ENCODE measurements around the gene MICAL2. TPM values are rescaled to one million over a fixed set of nuclear protein-coding genes. Genes with fewer than 3 reads are reported as not detected.

MICAL2 gene
- total and polyA plus RNA-seq, 2 of the 8 experiments (the other 6 are each of a cell fraction or from before 2014, with no cell fraction given), result 1.3 to 4.1 TPM

- no peak overlapping the region for H3K18ac ChIP-seq (ENCODE audit: extremely low read depth, low read length)
- no peak overlapping the region for H3K9ac ChIP-seq (replicated peaks in 1 of 4; ENCODE audit: extremely low read depth in 1 of 4, low read depth in 3 of 4, low read length in 3 of 4)
- H2BK20ac ChIP-seq (ENCODE audit: low read length), result no peak overlapping the region
- H3K27ac ChIP-seq (ENCODE audit: low read depth, low read length), result no peak overlapping the region
- no peak overlapping the region for H3K56ac ChIP-seq (replicated peaks; ENCODE audit: insufficient read length, low read depth, low read length)
- no peak overlapping the region for H4K5ac ChIP-seq (ENCODE audit: insufficient read length, low read depth, low read length)
- H3K27me3 ChIP-seq (replicated peaks in 1 of 4; ENCODE audit: control insufficient read depth in 3 of 4, extremely low read depth in 1 of 4, insufficient read depth in 3 of 4, low read length in 3 of 4), result no peaks in the 10 kb centered on the region
- H2BK12ac ChIP-seq (ENCODE audit: low read depth, low read length), result no peak overlapping the region
- POLR2A ChIA-PET (ENCODE audit: partially characterized antibody), result no interaction called here
- no peak overlapping the region for H3K4me2 ChIP-seq (ENCODE audit: insufficient read depth in 1 of 2, low read depth in 2 of 2, low read length in 2 of 2)
- H2AFZ ChIP-seq (ENCODE audit: low read length), result peak overlapping the region; percentile 38; the same call in 1 of the 2 replicates
- no peak overlapping the region for H3K4me3 ChIP-seq (ENCODE audit: extremely low read depth in 1 of 4, insufficient read depth in 2 of 4, low read depth in 3 of 4, low read length in 4 of 4)
- no peaks in the 10 kb centered on the region for H3K9me3 ChIP-seq (ENCODE audit: insufficient read depth in 2 of 2, low read depth in 1 of 2, low read length in 1 of 2)
- no peak overlapping the region for H2BK15ac ChIP-seq (ENCODE audit: low read length)
- no peaks in the 10 kb centered on the region for H3K36me3 ChIP-seq (ENCODE audit: control insufficient read depth in 2 of 4, insufficient read depth in 4 of 4, low read length in 3 of 4)
- 95% methylated on average over 4 of the region's 4 CpGs; no CpG with 5 or more reads in 1 of the 2 experiments for WGBS, 2 experiments (ENCODE audit: extremely low coverage in 1 of 2, insufficient coverage in 1 of 2, insufficient read length in 1 of 2, insufficient replicate concordance in 2 of 2, low coverage in 1 of 2, low lambda C conversion rate in 2 of 2, missing lambda C conversion rate in 1 of 2)
- no peak overlapping the region for H4K8ac ChIP-seq (ENCODE audit: extremely low read depth, insufficient read depth, low read length)
- 0 out of 2 replicates have a peak, but pooled peaks cover 1% of the 10 kb centered on the region for H3K23me2 ChIP-seq (ENCODE audit: low read depth, low read length)
- CTCF ChIA-PET (ENCODE audit: partially characterized antibody), result interaction anchor here (0.6 to 22.1 kb wide), 12 partner anchors 49 to 958 kb away, joined by 3 to 403 read pairs (median 4); no protein-coding TSS in a partner anchor
- H4K91ac ChIP-seq (replicated peaks; ENCODE audit: insufficient read length, low read length), result no peak overlapping the region
- FAIRE-seq (no peak), DNase-seq (ENCODE audit: low read depth in 1 of 2, low spot score in 2 of 2) (no peak)
- H2BK5ac ChIP-seq (ENCODE audit: low read depth, low read length), result no peak overlapping the region
- H3K4me1 ChIP-seq (replicated peaks in 1 of 4; ENCODE audit: control insufficient read depth in 3 of 4, insufficient read depth in 4 of 4, low read length in 3 of 4), result peaks cover 2 to 4% (median 3%) of the 10 kb centered on the region in 4 experiments; a peak in 4 of 7 replicates
- no peak overlapping the region for H2BK120ac ChIP-seq (replicated peaks; ENCODE audit: low read depth, low read length)
- H4K20me1 ChIP-seq (replicated peaks in 1 of 2; ENCODE audit: control insufficient read depth in 1 of 2, insufficient read depth in 2 of 2, low read length in 2 of 2), result no peaks in the 10 kb centered on the region
- TF ChIP-seq JUND (IDR thresholded peaks at IDR 0.05; ENCODE audit: low read length), result no peak
- no peak for TF ChIP-seq USF2 (IDR thresholded peaks at IDR 0.05; ENCODE audit: low read length)
- no peak for TF ChIP-seq EZH2 (IDR thresholded peaks at IDR 0.05; ENCODE audit: low read depth, low read length, severe bottlenecking)
- no peak for TF ChIP-seq RFX5 (IDR thresholded peaks at IDR 0.05; ENCODE audit: borderline replicate concordance, low read depth, low read length)
- no peak for TF ChIP-seq ZNF274 (IDR thresholded peaks at IDR 0.05; ENCODE audit: borderline replicate concordance, extremely low read depth, low read length)
- no peak for TF ChIP-seq HDAC6 (IDR thresholded peaks at IDR 0.05; ENCODE audit: low read depth, low read length)
- no peak for TF ChIP-seq GTF2F1 (IDR thresholded peaks at IDR 0.05; ENCODE audit: borderline replicate concordance, low read depth, low read length)
- no peak for TF ChIP-seq NRF1 (IDR thresholded peaks at IDR 0.05; ENCODE audit: low read depth, low read length)
- TF ChIP-seq EP300 (IDR thresholded peaks at IDR 0.05; ENCODE audit: borderline replicate concordance in 1 of 2, low read depth in 2 of 2, low read length in 2 of 2), result no peak
- TF ChIP-seq JUN (IDR thresholded peaks at IDR 0.05; ENCODE audit: low read depth, low read length), result no peak
- no peak for TF ChIP-seq BACH1 (IDR thresholded peaks at IDR 0.05; ENCODE audit: low read length)
- no peak overlapping the region for H3K14ac ChIP-seq (ENCODE audit: insufficient read length)
- H3K79me1 ChIP-seq (ENCODE audit: low read depth, low read length), result no peaks in the 10 kb centered on the region
- no peaks in the 10 kb centered on the region for H3K79me2 ChIP-seq (ENCODE audit: control insufficient read depth in 1 of 2, insufficient read depth in 2 of 2, low read length in 2 of 2)
- H3K4ac ChIP-seq (replicated peaks; ENCODE audit: insufficient read length, low read depth, low read length), result no peak overlapping the region
- H3K23ac ChIP-seq (ENCODE audit: insufficient read length), result no peak overlapping the region
- no peak overlapping the region for H2AK5ac ChIP-seq (ENCODE audit: low read depth, low read length)
Observed at GRCh38 chr11:12285106-12285505, 174.7 kb downstream of the MICAL2 start.

All from H1 (cell line).